PFSK-1 (cell line): ENCODE results near the gene TMEM19.
A peak's percentile ranks its signal among the peaks of the same experiment; 100 is the strongest.

Experiments used
- FOXP2 ChIP-seq: optimal IDR thresholded peaks from 2 replicates; pipeline ENCODE3; 2011; ENCODE audit warnings: borderline replicate concordance, control low read depth, inconsistent platforms; ENCODE audit not compliant: insufficient read depth; ENCODE audit errors: extremely low read length, extremely low read depth
- POLR2AphosphoS5 ChIP-seq: IDR thresholded peaks from 2 replicates; pipeline ENCODE4 v1.6.1; 2012; ENCODE audit warnings: low read depth, mild to moderate bottlenecking, control low read depth, low read length, moderate library complexity
- SIN3A ChIP-seq: IDR thresholded peaks from 2 replicates; pipeline ENCODE4 v1.6.1; 2012; ENCODE audit warnings: mild to moderate bottlenecking, low read length, moderate library complexity, borderline replicate concordance; ENCODE audit not compliant: insufficient read depth
- TAF1 ChIP-seq: IDR thresholded peaks from 2 replicates; pipeline ENCODE4 v1.6.1; 2012; ENCODE audit warnings: low read length, control low read depth, borderline replicate concordance; ENCODE audit not compliant: insufficient read depth
- TF ChIP-seq, protein P1 (sequence below), 2 experiments: IDR thresholded peaks; 2 replicates each; pipeline versions ENCODE4 v1.6.1 to v1.8.0; 2011 to 2012; ENCODE audit warnings: low read depth in 2 of 2, low read length in 2 of 2, control low read depth in 1 of 2, inconsistent platforms in 1 of 2, mild to moderate bottlenecking in 1 of 2, moderate library complexity in 1 of 2; ENCODE audit not compliant: insufficient read depth in 1 of 2

TMEM19 gene

DNA sequence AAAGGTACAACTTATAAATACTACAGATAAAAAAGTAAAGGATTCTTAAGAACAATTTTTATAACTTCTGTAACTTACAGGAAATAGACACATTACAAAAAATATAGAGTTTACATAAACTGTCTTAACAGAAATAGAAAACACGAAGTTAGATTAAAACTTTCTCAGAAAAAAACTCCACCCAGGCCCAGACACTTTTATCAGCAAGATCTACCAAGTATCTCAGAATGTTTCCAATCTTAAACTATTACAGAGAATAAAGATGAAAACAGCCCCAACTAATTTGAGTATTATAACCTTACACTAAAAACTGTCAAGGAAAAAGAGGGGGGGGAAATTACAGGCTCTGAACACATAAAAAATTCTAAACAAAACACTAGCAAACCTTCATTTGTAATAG lies 30.4 kb upstream of the TMEM19 start:
- TF ChIP-seq TAF1 (no peak), FOXP2 (no peak), POLR2AphosphoS5 (no peak), SIN3A (no peak)
- TF ChIP-seq, protein P1, sequence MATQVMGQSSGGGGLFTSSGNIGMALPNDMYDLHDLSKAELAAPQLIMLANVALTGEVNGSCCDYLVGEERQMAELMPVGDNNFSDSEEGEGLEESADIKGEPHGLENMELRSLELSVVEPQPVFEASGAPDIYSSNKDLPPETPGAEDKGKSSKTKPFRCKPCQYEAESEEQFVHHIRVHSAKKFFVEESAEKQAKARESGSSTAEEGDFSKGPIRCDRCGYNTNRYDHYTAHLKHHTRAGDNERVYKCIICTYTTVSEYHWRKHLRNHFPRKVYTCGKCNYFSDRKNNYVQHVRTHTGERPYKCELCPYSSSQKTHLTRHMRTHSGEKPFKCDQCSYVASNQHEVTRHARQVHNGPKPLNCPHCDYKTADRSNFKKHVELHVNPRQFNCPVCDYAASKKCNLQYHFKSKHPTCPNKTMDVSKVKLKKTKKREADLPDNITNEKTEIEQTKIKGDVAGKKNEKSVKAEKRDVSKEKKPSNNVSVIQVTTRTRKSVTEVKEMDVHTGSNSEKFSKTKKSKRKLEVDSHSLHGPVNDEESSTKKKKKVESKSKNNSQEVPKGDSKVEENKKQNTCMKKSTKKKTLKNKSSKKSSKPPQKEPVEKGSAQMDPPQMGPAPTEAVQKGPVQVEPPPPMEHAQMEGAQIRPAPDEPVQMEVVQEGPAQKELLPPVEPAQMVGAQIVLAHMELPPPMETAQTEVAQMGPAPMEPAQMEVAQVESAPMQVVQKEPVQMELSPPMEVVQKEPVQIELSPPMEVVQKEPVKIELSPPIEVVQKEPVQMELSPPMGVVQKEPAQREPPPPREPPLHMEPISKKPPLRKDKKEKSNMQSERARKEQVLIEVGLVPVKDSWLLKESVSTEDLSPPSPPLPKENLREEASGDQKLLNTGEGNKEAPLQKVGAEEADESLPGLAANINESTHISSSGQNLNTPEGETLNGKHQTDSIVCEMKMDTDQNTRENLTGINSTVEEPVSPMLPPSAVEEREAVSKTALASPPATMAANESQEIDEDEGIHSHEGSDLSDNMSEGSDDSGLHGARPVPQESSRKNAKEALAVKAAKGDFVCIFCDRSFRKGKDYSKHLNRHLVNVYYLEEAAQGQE (IDR thresholded peaks at IDR 0.05; ENCODE audit: insufficient read depth in 1 of 2, low read depth in 2 of 2, low read length in 2 of 2), result no peak

DNA sequence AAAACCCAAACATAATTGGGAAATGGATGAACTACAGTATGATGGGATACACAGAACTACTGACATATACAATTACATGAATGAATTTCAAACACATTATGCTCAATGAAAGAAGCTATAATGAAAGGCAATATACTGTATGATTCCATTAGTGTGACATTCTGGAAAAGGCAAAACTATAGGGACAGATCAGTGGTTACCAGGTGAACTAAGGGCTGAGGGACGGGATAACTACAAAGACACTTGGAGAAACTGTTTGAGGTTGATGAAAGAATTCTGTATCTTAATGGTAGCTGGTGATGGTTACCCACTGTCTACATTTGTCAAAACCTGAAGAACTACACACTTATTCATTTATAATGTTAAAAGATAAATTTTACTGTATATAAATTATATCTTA lies 30.0 kb upstream of the TMEM19 start:
- TF ChIP-seq FOXP2 (no peak), TAF1 (no peak), POLR2AphosphoS5 (no peak), SIN3A (no peak)
- TF ChIP-seq, protein P1 (IDR thresholded peaks at IDR 0.05; ENCODE audit: insufficient read depth in 1 of 2, low read depth in 2 of 2, low read length in 2 of 2), result no peak

DNA sequence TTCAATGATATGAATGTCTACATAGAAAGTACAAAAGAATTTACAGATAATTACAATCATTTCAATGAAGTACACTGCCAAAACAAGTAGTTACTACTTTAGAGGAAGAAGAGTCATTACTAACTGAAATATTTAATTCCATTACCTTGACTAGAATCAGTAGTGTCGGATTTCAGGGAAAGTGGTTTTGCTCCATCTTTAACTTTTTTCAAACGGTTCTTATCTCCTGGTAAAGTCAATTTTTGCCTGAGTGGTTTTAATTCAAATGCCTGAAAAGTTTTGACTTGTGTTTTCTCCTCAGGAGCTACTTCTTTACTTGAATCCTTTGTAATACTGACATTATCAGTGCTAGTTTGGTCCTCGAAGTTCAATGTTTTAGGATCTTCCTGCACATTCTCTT lies 29.1 kb upstream of the TMEM19 start:
- TF ChIP-seq, protein P1 (IDR thresholded peaks at IDR 0.05; ENCODE audit: insufficient read depth in 1 of 2, low read depth in 2 of 2, low read length in 2 of 2), result no peak
- TF ChIP-seq POLR2AphosphoS5, result no peak
- TF ChIP-seq FOXP2, result no peak
- TF ChIP-seq TAF1, result no peak
- TF ChIP-seq SIN3A, result no peak

DNA sequence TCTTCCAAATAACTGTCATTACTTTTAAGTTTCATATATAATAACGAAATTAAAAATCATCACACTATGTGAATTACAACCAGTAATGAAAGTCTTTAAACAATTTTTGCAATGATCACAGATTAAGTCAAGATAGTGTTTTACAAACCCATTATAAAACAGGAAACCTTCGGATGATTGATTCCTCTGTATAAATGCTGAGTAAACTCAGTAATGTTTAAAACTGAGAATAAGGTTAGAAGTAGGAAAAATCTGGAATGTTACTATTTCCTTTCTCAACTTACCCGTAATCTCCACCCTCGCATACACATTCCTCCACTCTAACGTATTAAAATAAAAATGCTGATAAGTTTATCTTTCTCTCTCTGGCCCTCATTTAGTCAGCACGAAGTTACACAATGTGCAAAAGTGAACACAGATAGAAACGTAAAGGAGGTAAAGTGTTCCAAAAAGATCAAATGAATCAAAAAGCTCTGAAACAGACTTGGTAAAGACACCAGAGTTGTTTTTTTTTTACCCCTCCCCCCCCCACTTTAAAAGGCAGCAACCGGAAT lies 23.8 kb upstream of the TMEM19 start:
- 0 out of 2 replicates have a peak, but pooled peaks have one; percentile 1 for TF ChIP-seq SIN3A
- TF ChIP-seq TAF1, result no peak

- no peak for TF ChIP-seq FOXP2
- TF ChIP-seq POLR2AphosphoS5, result no peak
- TF ChIP-seq, protein P1 (IDR thresholded peaks at IDR 0.05; ENCODE audit: insufficient read depth in 1 of 2, low read depth in 2 of 2, low read length in 2 of 2), result no peak
- peak; percentile 31; the same call in 1 of the 2 replicates for TF ChIP-seq SIN3A
- no peak for TF ChIP-seq TAF1
These were observed 22.9 kb upstream of the TMEM19 start for GRCh38 chr12:71662849-71663560.
